HCT116 (cell line): ENCODE measurements around the gene CTU2.

Source experiments
- CEBPB ChIP-seq: IDR thresholded peaks from 2 replicates; pipeline ENCODE4 v1.6.1; 2012; ENCODE audit warnings: low read depth
- EZH2 ChIP-seq: fragments of 200-600 bp; sonication (generic); IDR thresholded peaks from 2 replicates; pipeline ENCODE4 v1.6.1; 2017; ENCODE audit warnings: antibody characterized with exemption, mixed run types
- EZH2phosphoT487 ChIP-seq: fragments of 200-600 bp; IDR thresholded peaks from 2 replicates; pipeline ENCODE4 v1.6.1; 2018; ENCODE audit warnings: antibody characterized with exemption, borderline replicate concordance
- POLR2A ChIP-seq: IDR thresholded peaks from 2 replicates; pipeline ENCODE4 v1.7.0; 2011; ENCODE audit warnings: borderline replicate concordance; ENCODE audit not compliant: insufficient read depth, insufficient read length; ENCODE audit errors: extremely low read depth
- SIN3A ChIP-seq: IDR thresholded peaks from 2 replicates; pipeline ENCODE4 v1.6.1; 2012; ENCODE audit warnings: low read depth
- YY1 ChIP-seq: IDR thresholded peaks from 2 replicates; pipeline ENCODE4 v1.6.1; 2011; ENCODE audit warnings: low read length, low read depth, moderate library complexity, mild to moderate bottlenecking; ENCODE audit not compliant: insufficient replicate concordance; ENCODE audit errors: extremely low read depth
- TF ChIP-seq, protein P1 (sequence below), 3 experiments: fragments of 200-600 bp in 1 of 3; sonication (generic) in 1 of 3; IDR thresholded peaks in 2 of 3; conservative IDR thresholded peaks in 1 of 3; 2 replicates each; pipeline ENCODE4 v1.5.1; 2012 to 2017; ENCODE audit warnings: low read depth in 2 of 3, low read length in 2 of 3, antibody characterized with exemption in 1 of 3, borderline replicate concordance in 1 of 3, control low read depth in 1 of 3, mild to moderate bottlenecking in 1 of 3, mixed read lengths in 1 of 3, mixed run types in 1 of 3, moderate library complexity in 1 of 3; ENCODE audit not compliant: insufficient read depth in 1 of 3
- TF ChIP-seq, protein P2 (sequence below): IDR thresholded peaks from 2 replicates; pipeline ENCODE4 v1.6.1; 2012
- TF ChIP-seq, protein P3 (sequence below): IDR thresholded peaks from 2 replicates; pipeline ENCODE4 v1.6.1; 2012

DNA sequence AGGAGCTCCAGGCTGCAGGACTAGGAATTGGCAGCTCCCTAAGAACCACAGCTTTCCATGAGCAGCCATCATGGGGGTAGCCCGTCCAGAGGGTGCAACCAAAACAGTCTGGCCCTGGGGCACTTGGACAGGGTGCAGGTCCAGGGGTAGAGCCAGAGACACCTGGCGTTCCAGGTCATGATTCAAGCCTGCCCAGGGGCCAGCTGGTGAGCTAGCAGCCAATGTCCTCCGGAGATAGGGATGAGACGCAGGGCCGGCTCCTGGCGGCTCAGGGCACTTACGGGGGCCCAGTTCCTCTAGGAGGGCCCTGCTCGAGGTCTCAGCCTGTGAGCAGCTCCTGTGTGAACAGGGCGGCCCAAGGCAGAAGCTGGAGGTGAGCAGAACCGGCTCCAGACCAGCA lies 56.6 kb downstream of the CTU2 start:
- TF ChIP-seq SIN3A, result no peak
- no peak for TF ChIP-seq POLR2A
- TF ChIP-seq, protein P1, sequence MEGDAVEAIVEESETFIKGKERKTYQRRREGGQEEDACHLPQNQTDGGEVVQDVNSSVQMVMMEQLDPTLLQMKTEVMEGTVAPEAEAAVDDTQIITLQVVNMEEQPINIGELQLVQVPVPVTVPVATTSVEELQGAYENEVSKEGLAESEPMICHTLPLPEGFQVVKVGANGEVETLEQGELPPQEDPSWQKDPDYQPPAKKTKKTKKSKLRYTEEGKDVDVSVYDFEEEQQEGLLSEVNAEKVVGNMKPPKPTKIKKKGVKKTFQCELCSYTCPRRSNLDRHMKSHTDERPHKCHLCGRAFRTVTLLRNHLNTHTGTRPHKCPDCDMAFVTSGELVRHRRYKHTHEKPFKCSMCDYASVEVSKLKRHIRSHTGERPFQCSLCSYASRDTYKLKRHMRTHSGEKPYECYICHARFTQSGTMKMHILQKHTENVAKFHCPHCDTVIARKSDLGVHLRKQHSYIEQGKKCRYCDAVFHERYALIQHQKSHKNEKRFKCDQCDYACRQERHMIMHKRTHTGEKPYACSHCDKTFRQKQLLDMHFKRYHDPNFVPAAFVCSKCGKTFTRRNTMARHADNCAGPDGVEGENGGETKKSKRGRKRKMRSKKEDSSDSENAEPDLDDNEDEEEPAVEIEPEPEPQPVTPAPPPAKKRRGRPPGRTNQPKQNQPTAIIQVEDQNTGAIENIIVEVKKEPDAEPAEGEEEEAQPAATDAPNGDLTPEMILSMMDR (IDR thresholded peaks at IDR 0.05 in 2 of 3, conservative IDR thresholded peaks at IDR 0.05 in 1 of 3; ENCODE audit: borderline replicate concordance in 1 of 3, insufficient read depth in 1 of 3, low read depth in 2 of 3, low read length in 2 of 3), result no peak
- no peak for TF ChIP-seq YY1
- no peak for TF ChIP-seq EZH2
- no peak for TF ChIP-seq CEBPB
- TF ChIP-seq EZH2phosphoT487, result no peak
- TF ChIP-seq, protein P2, sequence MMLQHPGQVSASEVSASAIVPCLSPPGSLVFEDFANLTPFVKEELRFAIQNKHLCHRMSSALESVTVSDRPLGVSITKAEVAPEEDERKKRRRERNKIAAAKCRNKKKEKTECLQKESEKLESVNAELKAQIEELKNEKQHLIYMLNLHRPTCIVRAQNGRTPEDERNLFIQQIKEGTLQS, result no peak
- TF ChIP-seq, protein P3, sequence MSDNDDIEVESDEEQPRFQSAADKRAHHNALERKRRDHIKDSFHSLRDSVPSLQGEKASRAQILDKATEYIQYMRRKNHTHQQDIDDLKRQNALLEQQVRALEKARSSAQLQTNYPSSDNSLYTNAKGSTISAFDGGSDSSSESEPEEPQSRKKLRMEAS, result no peak
